Suprapubic skin (tissue), 4 donors: ENCODE data around the gene PPP6C. TPM values are rescaled to one million over a fixed set of nuclear protein-coding genes. Genes with fewer than 3 reads are reported as not detected.
"Not testable (repeated sequence)": the region's sequence is repeated elsewhere in the genome, so short reads cannot be mapped to it uniquely, and the experiment has no call there.

Experiments used
- DNase-seq, 2 donors: peaks; one replicate each; pipeline ENCODE4 v3.0.0-alpha.2; 2019; ENCODE audit warnings: low spot score in 2 of 2
- H3K27ac ChIP-seq: fragments of 200-600 bp; sonication (generic); one replicate; pipeline ENCODE4 v1.5.1; 2019
- H3K27me3 ChIP-seq: fragments of 200-600 bp; sonication (generic); one replicate; pipeline ENCODE4 v1.5.1; 2019
- H3K36me3 ChIP-seq: fragments of 200-600 bp; sonication (generic); one replicate; pipeline ENCODE4 v1.5.1; 2019
- H3K4me1 ChIP-seq: fragments of 200-600 bp; sonication (generic); one replicate; pipeline ENCODE4 v1.5.1; 2019
- H3K4me3 ChIP-seq: fragments of 200-600 bp; sonication (generic); one replicate; pipeline ENCODE4 v1.5.1; 2019; ENCODE audit warnings: mild to moderate bottlenecking
- H3K9me3 ChIP-seq: fragments of 200-600 bp; sonication (generic); one replicate; pipeline ENCODE4 v1.5.1; 2019
- CTCF ChIP-seq, 2 donors: fragments of 200-600 bp in 1 of 2; fragments of 450-650 bp in 1 of 2; sonication (generic) in 1 of 2; IDR thresholded peaks; one replicate each; pipeline ENCODE4 v1.5.1; 2016 to 2019; ENCODE audit warnings: antibody characterized with exemption in 2 of 2, mild to moderate bottlenecking in 1 of 2, moderate library complexity in 1 of 2
- EP300 ChIP-seq: sonication (generic); formaldehyde crosslinking; IDR thresholded peaks from one replicate; pipeline ENCODE4 v1.6.1; 2017; ENCODE audit warnings: antibody characterized with exemption
- POLR2A ChIP-seq, 2 donors: fragments of 450-650 bp; IDR thresholded peaks; one replicate each; pipeline ENCODE4 v1.6.1; 2017; ENCODE audit warnings: antibody characterized with exemption in 2 of 2, mild to moderate bottlenecking in 2 of 2, moderate library complexity in 2 of 2
- POLR2AphosphoS5 ChIP-seq, 3 donors: sonication (generic); formaldehyde crosslinking; IDR thresholded peaks; one replicate each; pipeline ENCODE4 v1.6.1; 2017; ENCODE audit warnings: antibody characterized with exemption in 3 of 3
- WGBS: methylation state at CpG from one replicate; pipeline ENCODE4 v1.1.5; 2018; 5-methylcytosine and 5-hydroxymethylcytosine counted together
- total RNA-seq, 4 donors: library from RNA; depleted of rRNA; stranded (reverse); fragments of >200 nt; gene quantifications; one replicate each; pipeline ENCODE4 v1.1.0, GENCODE V29; 2016

PPP6C gene
- total RNA-seq, 4 donors from 2014 or later, result 26.8 to 36.8 (median 29.6) TPM

GRCh38 chr9:125233678-125234077 lies 44.1 kb upstream of the PPP6C start:
- no peaks in the 10 kb centered on the region for H3K27me3 ChIP-seq
- no peak overlapping the region for H3K27ac ChIP-seq
- peaks cover 33% of the 10 kb centered on the region for H3K4me1 ChIP-seq
- peaks cover 86% of the 10 kb centered on the region for H3K36me3 ChIP-seq
- DNase-seq, result no peak
- 61% methylated on average over 3 of the region's 3 CpGs for WGBS
- no peak overlapping the region for H3K4me3 ChIP-seq
- no peaks in the 10 kb centered on the region for H3K9me3 ChIP-seq
- TF ChIP-seq POLR2A (IDR thresholded peaks at IDR 0.05) (no peak), POLR2AphosphoS5 (IDR thresholded peaks at IDR 0.05) (no peak), EP300 (no peak), CTCF (IDR thresholded peaks at IDR 0.05) (no peak)

DNA sequence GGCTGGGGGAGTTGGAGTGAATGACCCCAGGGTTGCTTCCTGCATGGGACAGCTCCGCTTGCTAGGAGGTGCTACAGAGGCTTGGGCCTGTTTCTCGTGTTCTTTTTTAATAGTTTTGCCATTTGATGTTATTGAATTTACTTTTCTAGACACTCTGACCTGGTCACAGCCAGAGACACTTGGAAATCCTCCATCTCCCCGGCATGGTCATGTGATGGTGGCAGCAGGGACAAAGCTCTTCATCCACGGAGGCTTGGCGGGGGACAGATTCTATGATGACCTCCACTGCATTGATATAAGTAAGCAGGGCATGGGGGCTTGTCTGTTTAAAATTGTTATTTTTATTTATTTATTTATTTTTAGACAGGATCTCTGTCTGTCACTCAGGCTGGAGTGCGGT lies 38.2 kb upstream of the PPP6C start:
- WGBS, result 95% methylated on average over 6 of the region's 6 CpGs
- no peaks in the 10 kb centered on the region for H3K4me1 ChIP-seq
- no peaks in the 10 kb centered on the region for H3K27me3 ChIP-seq
- H3K36me3 ChIP-seq, result peaks cover 66% of the 10 kb centered on the region
- TF ChIP-seq POLR2AphosphoS5 (IDR thresholded peaks at IDR 0.05) (no peak), EP300 (no peak), POLR2A (IDR thresholded peaks at IDR 0.05) (no peak)
- H3K27ac ChIP-seq, result no peak overlapping the region
- no peak for DNase-seq
- no peaks in the 10 kb centered on the region for H3K9me3 ChIP-seq
- H3K4me3 ChIP-seq, result no peak overlapping the region

- H3K4me3 ChIP-seq, H3K27ac ChIP-seq, H3K9me3 ChIP-seq, H3K27me3 ChIP-seq, DNase-seq, H3K4me1 ChIP-seq: not testable (repeated sequence)
- peaks cover 62% of the 10 kb centered on the region for H3K36me3 ChIP-seq
Measured at GRCh38 chr9:125224858-125225257, 35.3 kb upstream of the PPP6C start.

DNA sequence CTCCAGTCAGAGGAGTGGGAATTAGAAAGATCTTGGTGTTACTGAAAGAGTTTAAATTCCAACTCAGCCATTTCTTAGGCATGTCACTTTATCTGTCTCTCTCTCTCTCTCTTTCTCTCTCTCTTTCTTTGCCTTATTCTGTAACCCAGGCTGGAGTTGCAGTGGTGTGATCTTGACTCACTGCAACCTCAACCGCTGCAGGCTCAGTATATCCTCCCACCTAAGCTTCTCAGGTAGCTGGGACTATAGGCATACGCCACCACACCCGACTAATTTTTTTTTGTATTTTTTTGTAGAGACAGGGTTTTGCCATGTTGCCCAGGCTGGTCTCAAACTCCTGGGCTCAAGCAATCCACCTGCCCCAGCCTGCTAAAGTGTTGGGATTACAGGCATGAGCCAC lies 29.0 kb upstream of the PPP6C start:
- TF ChIP-seq POLR2A (IDR thresholded peaks at IDR 0.05) (no peak), CTCF (IDR thresholded peaks at IDR 0.05) (no peak), EP300 (no peak), POLR2AphosphoS5 (IDR thresholded peaks at IDR 0.05) (no peak)
- Histone ChIP-seq H3K4me3 (no peak overlapping the region), H3K9me3 (no peaks in the 10 kb centered on the region), H3K27me3 (no peaks in the 10 kb centered on the region), H3K27ac (no peak overlapping the region), H3K4me1 (no peaks in the 10 kb centered on the region), H3K36me3 (peaks cover 52% of the 10 kb centered on the region)
- WGBS, result 98% methylated on average over 3 of the region's 3 CpGs
- no peak for DNase-seq

GRCh38 chr9:125214186-125214585 lies 24.6 kb upstream of the PPP6C start:
- 92% methylated on average over 5 of the region's 5 CpGs for whole genome bisulfite sequencing
- Histone ChIP-seq H3K27me3 (no peaks in the 10 kb centered on the region), H3K36me3 (peaks cover 55% of the 10 kb centered on the region), H3K4me3 (no peak overlapping the region), H3K9me3 (no peaks in the 10 kb centered on the region), H3K27ac (no peak overlapping the region), H3K4me1 (no peaks in the 10 kb centered on the region)
- no peak for DNase-seq
- TF ChIP-seq POLR2A (IDR thresholded peaks at IDR 0.05), result no peak
- no peak for TF ChIP-seq POLR2AphosphoS5 (IDR thresholded peaks at IDR 0.05)
- TF ChIP-seq EP300, result no peak
- no peak for TF ChIP-seq CTCF (IDR thresholded peaks at IDR 0.05)

DNA sequence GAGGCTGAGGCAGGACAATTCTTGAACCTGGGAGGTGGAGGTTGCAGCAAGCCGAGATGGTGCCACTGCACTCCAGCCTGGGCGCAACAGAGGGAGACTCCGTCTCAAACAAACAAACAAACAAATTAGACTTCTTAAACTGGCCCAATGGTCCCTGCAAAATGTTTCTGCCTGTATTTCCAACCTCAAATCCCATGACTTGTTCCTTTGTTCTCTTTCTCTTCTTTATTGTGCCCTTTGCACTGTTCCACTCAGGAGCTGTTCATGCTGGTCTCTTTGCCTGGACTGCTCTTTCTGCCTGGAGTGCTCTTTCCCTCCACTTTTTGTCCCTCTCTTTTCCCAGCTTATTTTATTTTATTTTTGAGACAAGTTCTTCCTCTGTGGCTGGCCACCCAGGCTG lies 14.9 kb upstream of the PPP6C start:
- no peak overlapping the region for H3K4me3 ChIP-seq
- no peaks in the 10 kb centered on the region for H3K27me3 ChIP-seq
- H3K9me3 ChIP-seq, result no peaks in the 10 kb centered on the region
- peaks cover 50% of the 10 kb centered on the region for H3K36me3 ChIP-seq
- DNase-seq, result no peak
- TF ChIP-seq EP300, result no peak
- no peak for TF ChIP-seq CTCF (IDR thresholded peaks at IDR 0.05)
- TF ChIP-seq POLR2A (IDR thresholded peaks at IDR 0.05), result no peak
- no peak for TF ChIP-seq POLR2AphosphoS5 (IDR thresholded peaks at IDR 0.05)
- 96% methylated on average over 3 of the region's 3 CpGs for WGBS
- H3K4me1 ChIP-seq, result peaks cover 8% of the 10 kb centered on the region
- H3K27ac ChIP-seq, result no peak overlapping the region
